HG03064 (cell line): Measurements from ENCODE around the gene ERG.

Source experiments
- ATAC-seq: cut with Tn5 transposase; IDR thresholded peaks from one replicate; pipeline ENCODE4 v1.9.1; 2021; ENCODE audit warnings: low read depth; ENCODE audit not compliant: unreplicated experiment

ERG gene

DNA sequence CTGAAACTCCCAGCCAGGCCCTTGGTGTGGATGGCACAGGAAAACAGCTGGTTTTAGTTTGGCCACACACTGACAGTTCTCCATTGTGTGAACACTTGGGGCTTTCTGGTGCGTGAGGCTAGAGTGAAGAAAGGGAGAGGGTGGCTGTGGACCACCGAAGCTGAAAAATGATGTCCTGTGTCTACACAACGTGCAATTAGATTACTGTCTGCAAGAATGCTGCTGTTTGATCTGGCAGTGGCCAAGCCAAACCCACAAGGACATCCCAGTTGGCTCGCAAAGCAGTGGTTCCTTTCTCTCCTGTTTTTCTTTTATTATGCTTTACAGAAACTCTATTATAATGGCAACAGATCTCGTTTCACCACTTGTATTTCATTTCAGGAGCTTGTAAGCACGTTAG, 58.9 kb downstream of the ERG start:
- ATAC-seq: no peak

- no peak for ATAC-seq
Measured at GRCh38 chr21:38438462-38438893, 59.8 kb downstream of the ERG start.

DNA sequence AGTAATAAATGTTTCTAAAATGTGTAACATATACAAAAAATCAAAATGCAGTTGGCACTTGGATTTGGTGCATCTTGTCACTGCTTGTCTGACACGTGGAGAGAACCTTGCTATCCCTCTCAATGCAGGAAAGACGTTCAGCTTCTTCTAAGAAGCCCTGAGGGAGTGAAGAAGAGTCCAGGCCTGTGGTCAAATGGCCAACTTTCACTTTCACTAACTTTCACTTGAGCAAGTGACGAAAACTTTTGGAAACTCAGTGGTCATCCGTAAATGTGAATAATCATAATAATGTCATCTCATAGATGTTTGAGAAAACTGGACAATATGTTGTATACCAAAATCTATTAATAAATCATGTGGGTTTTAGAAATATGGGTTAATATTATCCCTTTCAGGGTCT, 61.9 kb downstream of the ERG start:
- ATAC-seq: no peak

GRCh38 chr21:38434913-38435533, 63.3 kb downstream of the ERG start:
- ATAC-seq: no peak

GRCh38 chr21:38433471-38433870, 64.8 kb downstream of the ERG start:
- no peak for ATAC-seq

DNA sequence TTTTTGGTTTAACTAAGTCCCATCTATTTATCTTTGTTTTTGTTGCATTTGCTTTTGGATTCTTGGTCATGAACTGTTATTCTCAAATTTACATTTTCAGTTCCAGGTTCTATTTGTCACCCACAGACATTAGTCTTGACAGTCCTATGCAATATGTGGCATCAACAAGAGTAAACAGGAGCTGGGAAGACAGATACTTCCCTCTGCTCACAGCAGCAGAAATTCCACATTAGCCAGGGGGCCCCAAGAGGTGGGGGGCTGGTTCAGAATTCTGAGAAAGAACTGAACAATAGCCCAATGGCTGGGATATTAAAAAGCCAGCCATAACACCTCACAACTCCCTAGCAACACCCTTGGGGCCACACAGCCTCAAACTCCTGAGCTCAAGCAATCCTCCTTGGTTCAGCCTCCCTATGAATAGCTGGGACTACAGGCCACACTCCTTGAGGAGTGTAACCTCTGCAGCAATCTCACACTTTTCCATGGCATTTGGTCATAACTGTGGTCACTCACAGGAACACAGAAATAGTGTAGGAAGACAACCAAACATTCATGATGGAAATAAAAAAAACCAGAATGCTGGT, 67.8 kb downstream of the ERG start:
- no peak for ATAC-seq

DNA sequence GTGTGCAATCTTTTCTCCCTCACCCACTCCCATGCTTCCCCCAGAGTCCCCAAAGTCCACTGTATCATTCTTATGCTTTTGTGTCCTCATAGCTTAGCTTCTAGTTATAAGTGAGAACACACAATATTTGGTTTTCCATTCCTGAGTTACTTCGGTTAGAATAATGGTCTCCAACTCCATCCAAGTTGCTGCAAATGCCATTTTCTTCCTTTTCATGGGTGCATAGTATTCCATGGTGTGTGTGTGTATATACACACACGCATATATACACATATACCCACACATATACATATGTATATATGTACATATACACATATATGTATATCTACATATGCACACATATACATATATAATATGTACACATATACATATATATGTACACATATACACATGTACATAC, 69.3 kb downstream of the ERG start:
- ATAC-seq: no peak

- no peak for ATAC-seq
Measured at GRCh38 chr21:38428211-38428610, 70.1 kb downstream of the ERG start.

DNA sequence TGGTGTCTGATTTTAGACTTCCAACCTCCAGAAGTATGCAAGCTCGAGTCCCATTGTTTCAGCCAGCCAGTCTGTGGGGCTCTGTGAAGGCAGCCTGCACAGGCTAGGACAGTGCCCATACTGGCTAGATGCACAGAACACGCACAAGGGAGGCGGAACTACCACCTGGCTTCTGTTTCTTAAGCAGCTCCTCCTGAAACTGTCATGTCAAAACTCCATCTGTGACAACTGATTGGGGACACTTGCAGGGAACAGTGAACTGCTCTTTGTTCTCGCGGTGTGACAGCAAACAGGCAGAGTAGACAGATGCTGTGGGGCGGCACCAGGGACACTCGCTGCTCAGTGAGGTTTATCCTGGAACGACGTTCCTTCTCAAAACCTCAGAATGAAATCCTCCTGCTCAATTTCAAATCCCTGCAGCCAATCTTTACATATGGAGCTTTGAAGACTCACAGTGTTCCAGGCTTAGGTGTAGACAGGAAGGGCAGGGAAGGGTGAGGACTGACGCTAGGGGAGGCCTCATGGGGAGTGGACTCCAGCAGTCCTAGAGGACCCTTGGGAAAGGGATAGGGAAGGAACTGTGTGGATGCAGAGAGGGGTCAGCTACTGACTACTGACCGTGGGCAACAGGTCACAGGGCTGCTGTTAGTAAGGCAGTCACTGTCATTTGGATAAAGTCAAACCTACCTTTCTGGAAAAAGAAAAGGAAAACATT, 73.8 kb downstream of the ERG start:
- no peak for ATAC-seq

DNA sequence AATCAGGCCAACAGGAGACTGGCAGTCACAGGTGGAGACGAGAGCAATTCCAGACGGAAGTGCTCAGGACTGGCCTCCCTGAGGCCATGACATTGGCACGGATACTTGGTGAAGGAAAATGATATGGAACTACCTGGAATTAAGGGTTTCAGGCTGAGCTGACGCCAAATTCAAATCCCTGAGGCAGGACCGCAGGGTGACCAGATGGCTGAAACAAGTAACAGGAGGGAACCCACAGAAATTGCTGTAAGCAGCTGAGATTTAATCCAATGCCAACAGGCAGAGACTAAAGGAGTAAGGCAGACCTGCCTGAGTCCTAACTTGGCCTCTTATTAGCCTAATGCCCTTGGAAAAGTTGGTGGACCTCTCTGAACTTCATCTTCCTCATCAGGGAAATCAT, 76.2 kb downstream of the ERG start:
- ATAC-seq: no peak

DNA sequence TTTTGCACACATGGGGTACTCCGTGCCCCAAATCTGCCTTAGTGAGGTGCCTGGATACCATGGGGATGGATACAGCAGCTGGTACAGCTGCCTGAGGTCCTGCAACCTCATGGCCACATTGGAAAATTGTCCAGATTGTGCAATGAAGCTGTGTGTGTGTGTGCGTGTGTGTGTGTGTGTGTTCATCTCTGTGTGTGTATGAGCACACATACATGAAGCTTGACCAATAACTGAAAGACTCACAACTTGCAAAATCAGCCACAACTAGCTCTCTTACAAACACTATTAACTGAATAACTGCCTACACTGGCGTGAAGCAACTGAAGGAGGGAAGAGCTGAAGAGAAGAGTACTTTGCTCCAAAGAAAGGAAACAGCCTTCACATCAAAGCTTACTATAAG, 78.1 kb downstream of the ERG start:
- ATAC-seq: no peak

GRCh38 chr21:38417726-38418125, 80.6 kb downstream of the ERG start:
- no peak for ATAC-seq

- no peak for ATAC-seq
Measured at GRCh38 chr21:38416791-38417190, 81.5 kb downstream of the ERG start.

GRCh38 chr21:38413958-38414548, 84.2 kb downstream of the ERG start:
- no peak for ATAC-seq

DNA sequence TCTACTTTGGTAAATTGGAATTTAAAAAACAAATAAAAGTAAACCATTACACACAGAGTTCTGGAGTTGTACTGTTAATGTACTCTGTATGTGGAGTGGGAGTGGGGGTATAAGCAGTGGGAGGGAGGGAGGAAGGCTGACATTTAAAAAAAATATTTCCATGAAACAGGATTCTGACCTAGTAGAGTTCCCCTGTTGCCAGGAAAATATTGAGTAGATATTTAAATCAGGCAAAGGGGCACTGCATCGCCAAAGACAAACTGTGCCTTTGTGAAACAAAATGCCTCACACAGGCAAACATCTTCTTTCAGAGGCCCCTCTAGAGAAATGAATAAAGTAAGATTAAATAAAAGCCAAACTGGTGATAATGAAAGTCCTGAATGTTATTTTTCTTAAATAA, 87.8 kb downstream of the ERG start:
- no peak for ATAC-seq

DNA sequence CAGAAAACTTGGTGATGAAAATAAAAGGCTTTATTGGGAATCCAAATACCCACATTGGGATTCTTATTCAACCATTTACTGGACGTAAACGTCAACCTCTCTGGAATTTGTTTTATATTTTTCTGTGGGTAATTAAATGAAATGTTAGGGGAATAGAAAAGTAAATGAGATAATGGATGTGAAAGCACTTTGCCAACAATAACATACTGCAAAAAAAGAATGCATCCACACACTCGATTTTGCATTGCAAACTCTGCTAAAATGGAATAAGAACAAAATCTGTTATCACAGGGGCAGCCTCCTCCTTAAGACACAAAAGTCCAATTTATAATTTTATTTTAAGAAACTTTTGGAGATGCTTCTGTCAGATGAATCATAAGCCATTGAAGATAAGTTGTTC, 88.4 kb downstream of the ERG start:
- ATAC-seq: no peak

GRCh38 chr21:38404177-38404576, 94.1 kb downstream of the ERG start:
- no peak for ATAC-seq

GRCh38 chr21:38402795-38403194, 95.5 kb downstream of the ERG start:
- ATAC-seq: no peak

- no peak for ATAC-seq
Measured at GRCh38 chr21:38402291-38402690, 96.0 kb downstream of the ERG start.

DNA sequence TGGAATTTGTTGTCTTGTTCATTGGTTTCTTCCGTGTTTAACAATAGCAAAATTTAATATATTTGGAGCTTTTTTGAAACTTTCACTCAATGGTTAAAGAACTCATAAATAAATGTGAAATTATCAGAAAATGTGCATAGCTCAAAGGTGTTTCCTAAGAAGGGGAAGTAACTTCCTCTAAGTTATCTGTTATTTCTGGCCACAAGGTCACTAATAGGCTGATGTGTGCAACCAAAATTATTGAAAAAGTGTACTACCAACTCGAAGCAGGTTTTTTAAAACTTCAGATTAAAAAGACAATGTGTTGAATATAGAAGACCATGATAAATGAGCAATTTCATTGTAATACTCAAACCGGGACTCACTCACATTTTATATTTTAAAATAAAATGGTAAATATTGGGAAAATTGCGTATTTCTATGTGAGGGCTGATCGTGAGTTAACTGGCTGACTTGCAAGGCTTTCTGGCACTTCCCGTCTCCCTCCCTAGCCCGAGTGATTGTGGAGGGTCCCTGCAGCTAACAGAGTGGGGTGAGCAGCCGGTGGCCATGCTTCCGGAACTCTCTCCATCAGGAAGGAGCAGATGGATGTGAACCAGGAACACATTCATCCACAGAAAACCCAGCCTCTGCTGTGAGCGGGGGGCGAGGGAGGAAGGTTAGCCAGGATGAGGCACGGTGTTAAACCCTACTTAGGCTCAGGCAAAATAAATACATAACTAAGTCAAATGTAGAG, 96.9 kb downstream of the ERG start:
- no peak for ATAC-seq
